Activated CD4-positive, alpha-beta T cell treated with anti-CD3 and anti-CD28 coated beads, Interleukin-2, amount 50 U/mL, for 48 hours (primary cell): ENCODE data around the gene DGKG.

ENCODE experiments used
- DNase-seq, 2 experiments: peaks; one replicate each; pipeline ENCODE4 v3.0.0-alpha.2; 2020

DGKG gene

GRCh38 chr3:186268616-186269448 lies 93.2 kb downstream of the DGKG start:
- no peak for DNase-seq

- DNase-seq, result no peak
These were observed 94.3 kb downstream of the DGKG start for GRCh38 chr3:186267758-186268157.

- DNase-seq, result no peak
These were observed 97.2 kb downstream of the DGKG start for GRCh38 chr3:186264608-186265400.

- no peak for DNase-seq
These were observed 100.4 kb downstream of the DGKG start for GRCh38 chr3:186261638-186262037.

- no peak for DNase-seq
These were observed 101.3 kb downstream of the DGKG start for GRCh38 chr3:186260726-186261125.

- DNase-seq, result peak; percentile 72 to 79
These were observed 102.2 kb downstream of the DGKG start for GRCh38 chr3:186259612-186260383.

GRCh38 chr3:186258968-186259367 lies 103.1 kb downstream of the DGKG start:
- no peak for DNase-seq

GRCh38 chr3:186257866-186258265 lies 104.2 kb downstream of the DGKG start:
- no peak for DNase-seq

GRCh38 chr3:186255703-186256331 lies 106.2 kb downstream of the DGKG start:
- peak; percentile 41 to 43 for DNase-seq

GRCh38 chr3:186254676-186255650 lies 107.1 kb downstream of the DGKG start:
- DNase-seq, result peak; percentile 39 to 62

- no peak for DNase-seq
These were observed 110.0 kb downstream of the DGKG start for GRCh38 chr3:186251948-186252619.

- DNase-seq, result no peak
These were observed 113.2 kb downstream of the DGKG start for GRCh38 chr3:186248850-186249249.

- DNase-seq, result no peak
These were observed 113.9 kb downstream of the DGKG start for GRCh38 chr3:186247821-186248814.

GRCh38 chr3:186246941-186247340 lies 115.1 kb downstream of the DGKG start:
- no peak for DNase-seq

GRCh38 chr3:186244016-186244415 lies 118.0 kb downstream of the DGKG start:
- no peak for DNase-seq

- DNase-seq, result peak; percentile 55 to 64
These were observed 119.9 kb downstream of the DGKG start for GRCh38 chr3:186241910-186242821.

- DNase-seq, result no peak
These were observed 122.7 kb downstream of the DGKG start for GRCh38 chr3:186239321-186239720.

- no peak for DNase-seq
These were observed 124.1 kb downstream of the DGKG start for GRCh38 chr3:186237915-186238314.
